ENCODE results near the gene MYH11. TPM values are rescaled to one million over a fixed set of nuclear protein-coding genes. Genes with fewer than 3 reads are reported as not detected.
A peak's percentile ranks its signal among the peaks of the same experiment; 100 is the strongest.
"Not testable (repeated sequence)": the region's sequence is repeated elsewhere in the genome, so short reads cannot be mapped to it uniquely, and the experiment has no call there.

Gene MYH11
- total and polyA plus RNA-seq, 4 experiments from 2014 or later: 0.26 to 1.9 TPM; not detected in 2

DNA sequence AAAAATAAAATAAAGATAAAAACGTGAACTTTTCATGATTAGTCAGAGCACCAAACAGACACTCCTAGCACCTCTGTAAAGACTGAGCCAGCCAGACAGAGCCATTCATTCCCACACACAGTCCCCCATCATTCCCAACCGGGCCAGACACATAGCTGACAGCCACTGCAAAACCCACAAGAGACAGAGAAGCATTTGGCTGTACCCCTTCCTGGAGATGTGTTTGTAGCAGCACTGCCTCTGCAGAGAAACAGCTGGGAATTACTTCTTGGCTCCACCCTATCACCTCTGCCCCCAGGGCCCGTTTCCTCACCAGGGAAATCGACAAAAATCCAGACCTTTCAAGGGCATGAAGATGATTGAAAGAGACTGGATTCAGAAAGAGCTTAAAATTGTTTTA, 46.4 kb downstream of the MYH11 start:
- Histone ChIP-seq H3K9me3 (ENCODE audit: control insufficient read depth in 1 of 2, low read length in 2 of 2) (no peaks in the 10 kb centered on the region), H3K36me3 (ENCODE audit: insufficient read depth, low read length) (no peaks in the 10 kb centered on the region), H3K4me1 (ENCODE audit: insufficient read depth, low read length) (no peaks in the 10 kb centered on the region), H3K27ac (ENCODE audit: low read depth, low read length) (no peak overlapping the region), H3K27me3 (ENCODE audit: insufficient read depth, low read length) (no peaks in the 10 kb centered on the region), H3K4me3 (ENCODE audit: low read length in 2 of 2) (no peak overlapping the region)
- H3K4me1 Mint-ChIP-seq: no peaks in the 10 kb centered on the region
- peaks cover 0 to 12% (median 9%) of the 10 kb centered on the region in 8 donors for H3K9me3 Mint-ChIP-seq
- ChIA-PET POLR2A (ENCODE audit: partially characterized antibody) (no interaction called here), CTCF (ENCODE audit: partially characterized antibody) (interaction anchor here (0.5 to 4.9 kb wide), 2 partner anchors 11 to 36 kb away, joined by 3 to 24 read pairs; no protein-coding TSS in a partner anchor)
- H3K4me3 Mint-ChIP-seq: no peak overlapping the region
- DNase-seq: no peak
- no peaks in the 10 kb centered on the region for H3K36me3 Mint-ChIP-seq
- intact Hi-C loops (cut with micrococcal nuclease): no loop called here
- no peak overlapping the region for H3K27ac Mint-ChIP-seq
- peaks cover 13 to 15% of the 10 kb centered on the region in 2 donors for H3K27me3 Mint-ChIP-seq

DNA sequence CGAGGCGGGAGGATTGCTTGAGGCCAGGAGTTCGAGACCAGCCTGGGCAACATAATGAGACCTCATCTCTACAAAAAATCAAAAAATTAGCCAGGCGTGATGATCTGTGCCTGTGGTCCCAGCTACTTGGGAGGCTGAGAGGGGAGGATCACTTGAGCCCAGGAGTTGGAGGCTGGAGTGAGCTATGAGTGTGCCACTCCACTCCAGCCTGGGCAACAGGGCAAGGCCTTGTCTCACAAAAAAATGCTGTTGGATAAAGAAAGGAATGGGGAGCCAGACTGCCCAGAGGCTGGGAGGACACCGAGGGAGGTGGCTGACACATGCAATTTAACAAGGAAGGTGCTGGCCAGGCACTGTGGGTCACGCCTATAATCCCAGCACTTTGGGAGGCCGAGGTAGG, 47.5 kb downstream of the MYH11 start:
- H3K36me3 Mint-ChIP-seq; H3K27ac ChIP-seq (ENCODE audit: low read depth, low read length); H3K4me1 ChIP-seq (ENCODE audit: insufficient read depth, low read length); POLR2A ChIA-PET (ENCODE audit: partially characterized antibody); DNase-seq; H3K36me3 ChIP-seq (ENCODE audit: insufficient read depth, low read length); H3K4me3 ChIP-seq (ENCODE audit: low read length in 2 of 2); intact Hi-C loops (cut with micrococcal nuclease); H3K9me3 Mint-ChIP-seq; H3K4me3 Mint-ChIP-seq; H3K4me1 Mint-ChIP-seq; H3K27me3 ChIP-seq (ENCODE audit: insufficient read depth, low read length); H3K9me3 ChIP-seq (ENCODE audit: control insufficient read depth in 1 of 2, low read length in 2 of 2): not testable (repeated sequence)
- CTCF ChIA-PET (ENCODE audit: partially characterized antibody): interaction anchor here (4.9 kb wide), 1 partner anchor 12 kb away, joined by 24 read pairs; no protein-coding TSS in a partner anchor
- Mint-ChIP-seq H3K27me3 (peaks cover 15 to 16% of the 10 kb centered on the region in 2 donors), H3K27ac (peak overlapping the region in 1 of 7 donors; percentile 36)

DNA sequence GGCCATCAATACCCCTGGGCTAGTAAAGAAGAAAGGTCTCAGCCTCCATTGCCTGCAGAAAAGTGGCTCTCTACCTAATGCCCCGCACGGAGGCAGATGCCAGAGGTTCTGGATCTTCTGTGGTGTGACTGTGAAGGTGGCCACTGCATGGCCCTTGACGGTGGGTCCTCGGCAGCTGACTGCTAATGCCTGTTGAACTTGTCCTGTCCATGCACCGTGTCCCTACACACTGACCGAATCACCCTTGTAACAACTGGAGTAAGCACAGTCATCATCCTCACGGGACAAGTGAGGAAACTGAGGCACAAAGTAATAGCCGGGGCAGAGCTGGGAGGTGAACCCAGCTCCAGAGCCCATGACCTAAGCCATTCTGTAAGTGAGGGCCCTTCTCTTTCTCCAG, 48.8 kb downstream of the MYH11 start:
- peaks cover 10 to 16% of the 10 kb centered on the region in 2 donors for H3K27me3 Mint-ChIP-seq
- no peak overlapping the region for H3K27ac ChIP-seq (ENCODE audit: low read depth, low read length)
- intact Hi-C loops (cut with micrococcal nuclease): no loop called here
- no peaks in the 10 kb centered on the region for H3K27me3 ChIP-seq (ENCODE audit: insufficient read depth, low read length)
- CTCF ChIA-PET (ENCODE audit: partially characterized antibody): interaction anchor here (1.3 kb wide), 1 partner anchor 14 kb away, joined by 4 read pairs; no protein-coding TSS in a partner anchor
- no peak overlapping the region for H3K4me3 Mint-ChIP-seq
- H3K27ac Mint-ChIP-seq: no peak overlapping the region
- no peak for DNase-seq
- no peaks in the 10 kb centered on the region for H3K36me3 ChIP-seq (ENCODE audit: insufficient read depth, low read length)
- H3K4me3 ChIP-seq (ENCODE audit: low read length in 2 of 2): no peak overlapping the region
- no peaks in the 10 kb centered on the region for H3K4me1 ChIP-seq (ENCODE audit: insufficient read depth, low read length)
- peaks cover 0 to 3% (median 0%) of the 10 kb centered on the region in 8 donors for H3K9me3 Mint-ChIP-seq
- POLR2A ChIA-PET (ENCODE audit: partially characterized antibody): no interaction called here
- H3K4me1 Mint-ChIP-seq: no peaks in the 10 kb centered on the region
- no peaks in the 10 kb centered on the region for H3K36me3 Mint-ChIP-seq
- no peaks in the 10 kb centered on the region for H3K9me3 ChIP-seq (ENCODE audit: control insufficient read depth in 1 of 2, low read length in 2 of 2)

DNA sequence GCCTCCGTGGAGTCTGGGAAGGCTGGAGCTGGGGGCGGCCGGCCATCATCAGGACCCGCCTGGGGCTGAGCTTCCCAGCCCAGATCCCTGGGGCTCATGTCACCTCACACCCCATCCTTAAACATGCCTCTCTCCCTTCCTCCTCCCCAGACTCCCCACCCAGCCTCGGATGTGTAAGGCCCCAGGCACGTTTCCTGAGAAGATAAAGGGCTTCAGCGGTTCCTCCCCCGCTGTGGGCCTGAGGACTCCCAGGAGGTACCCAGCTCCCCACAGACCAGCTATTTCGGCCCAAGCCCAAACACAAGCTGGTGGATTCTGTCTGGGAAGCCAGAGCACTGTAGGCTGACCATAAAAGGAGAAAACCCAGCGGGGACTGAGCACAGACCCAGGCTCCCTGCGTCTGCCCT, 49.2 kb downstream of the MYH11 start:
- H3K4me3 ChIP-seq (ENCODE audit: low read length in 2 of 2): no peak overlapping the region
- H3K9me3 ChIP-seq (ENCODE audit: control insufficient read depth in 1 of 2, low read length in 2 of 2): no peaks in the 10 kb centered on the region
- ChIA-PET CTCF (ENCODE audit: partially characterized antibody) (interaction anchor here (1.0 to 1.3 kb wide), 2 partner anchors 14 to 49 kb away, joined by 4 to 7 read pairs; no protein-coding TSS in a partner anchor), POLR2A (ENCODE audit: partially characterized antibody) (no interaction called here)
- intact Hi-C loops (cut with micrococcal nuclease): no loop called here
- Mint-ChIP-seq H3K27ac (no peak overlapping the region), H3K36me3 (no peaks in the 10 kb centered on the region), H3K27me3 (peaks cover 10 to 16% of the 10 kb centered on the region in 2 donors), H3K9me3 (peaks cover 0 to 3% (median 0%) of the 10 kb centered on the region in 8 donors), H3K4me1 (no peaks in the 10 kb centered on the region), H3K4me3 (no peak overlapping the region)
- H3K27ac ChIP-seq (ENCODE audit: low read depth, low read length): no peak overlapping the region
- no peaks in the 10 kb centered on the region for H3K36me3 ChIP-seq (ENCODE audit: insufficient read depth, low read length)
- no peaks in the 10 kb centered on the region for H3K27me3 ChIP-seq (ENCODE audit: insufficient read depth, low read length)
- H3K4me1 ChIP-seq (ENCODE audit: insufficient read depth, low read length): no peaks in the 10 kb centered on the region
- no peak for DNase-seq

DNA sequence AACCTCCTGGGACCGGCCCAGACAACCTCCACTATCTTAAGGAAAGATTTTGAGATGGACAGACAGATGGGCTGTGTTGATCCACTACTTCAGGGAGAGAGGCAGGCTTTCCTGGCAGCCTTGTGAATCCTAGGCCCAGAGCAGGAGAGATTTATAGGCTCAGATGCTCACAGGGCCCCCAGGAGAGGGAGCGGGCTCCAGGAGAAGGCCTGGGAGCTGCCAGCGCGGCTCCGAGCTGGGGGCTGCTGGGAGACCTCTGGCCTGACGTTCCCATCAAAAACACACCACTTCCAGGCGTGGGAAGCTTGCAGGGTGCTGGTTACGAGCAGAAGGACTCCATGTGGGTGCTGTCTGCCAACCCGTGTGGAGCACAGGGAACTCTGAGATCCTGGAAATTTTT, 53.2 kb downstream of the MYH11 start:
- Histone ChIP-seq H3K4me3 (ENCODE audit: low read length in 2 of 2) (no peak overlapping the region), H3K27me3 (ENCODE audit: insufficient read depth, low read length) (no peaks in the 10 kb centered on the region), H3K36me3 (ENCODE audit: insufficient read depth, low read length) (no peaks in the 10 kb centered on the region), H3K4me1 (ENCODE audit: insufficient read depth, low read length) (no peaks in the 10 kb centered on the region), H3K27ac (ENCODE audit: low read depth, low read length) (no peak overlapping the region), H3K9me3 (ENCODE audit: control insufficient read depth in 1 of 2, low read length in 2 of 2) (no peaks in the 10 kb centered on the region)
- Mint-ChIP-seq H3K9me3 (peaks cover 0 to 2% (median 0%) of the 10 kb centered on the region in 8 donors), H3K36me3 (no peaks in the 10 kb centered on the region), H3K4me1 (no peaks in the 10 kb centered on the region), H3K4me3 (no peak overlapping the region), H3K27ac (no peak overlapping the region), H3K27me3 (peaks cover 3 to 5% of the 10 kb centered on the region in 2 donors)
- CTCF ChIA-PET (ENCODE audit: partially characterized antibody): no interaction called here
- DNase-seq: no peak
- POLR2A ChIA-PET (ENCODE audit: partially characterized antibody): no interaction called here
- intact Hi-C loops (cut with micrococcal nuclease): no loop called here

DNA sequence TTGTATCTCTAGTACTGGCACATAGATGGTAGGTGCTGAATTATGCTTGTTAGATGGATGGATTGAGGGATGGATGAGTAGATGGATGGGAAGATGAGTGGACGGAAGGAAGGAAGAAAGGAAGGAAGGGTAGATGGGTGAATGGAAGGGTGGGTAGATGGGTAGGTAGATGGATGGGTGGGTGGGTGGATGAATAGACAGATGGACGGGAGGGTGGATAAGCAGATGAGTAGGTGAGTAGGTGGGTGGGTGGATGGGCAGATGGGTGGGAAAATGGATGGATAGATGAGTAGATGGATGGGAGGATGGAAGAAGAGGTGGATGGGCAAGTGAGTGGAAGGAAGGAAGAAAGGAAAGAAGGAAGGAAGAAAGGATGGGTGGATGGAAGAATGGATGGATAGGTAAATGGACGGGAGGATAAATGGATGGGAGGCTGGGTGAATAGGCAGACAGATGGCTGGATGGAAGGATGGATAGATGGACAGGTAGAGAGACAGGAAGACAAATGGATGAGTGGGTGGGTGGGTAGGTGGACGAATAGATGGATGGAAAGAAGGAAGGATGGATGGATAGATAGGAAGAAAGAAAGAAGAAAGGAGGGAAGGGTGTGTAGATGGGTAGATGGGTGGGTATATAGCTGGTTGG, 56.9 kb downstream of the MYH11 start:
- no peak for DNase-seq
- intact Hi-C loops (cut with micrococcal nuclease): no loop called here
- Histone ChIP-seq H3K36me3 (ENCODE audit: insufficient read depth, low read length) (no peaks in the 10 kb centered on the region), H3K27ac (ENCODE audit: low read depth, low read length) (no peak overlapping the region), H3K9me3 (ENCODE audit: control insufficient read depth in 1 of 2, low read length in 2 of 2) (peaks cover 0 to 8% of the 10 kb centered on the region in 2 donors), H3K4me1 (ENCODE audit: insufficient read depth, low read length) (no peaks in the 10 kb centered on the region), H3K4me3 (ENCODE audit: low read length in 2 of 2) (no peak overlapping the region), H3K27me3 (ENCODE audit: insufficient read depth, low read length) (no peaks in the 10 kb centered on the region)
- ChIA-PET POLR2A (ENCODE audit: partially characterized antibody) (no interaction called here), CTCF (ENCODE audit: partially characterized antibody) (interaction anchor here (0.6 kb wide), 1 partner anchor 43 kb away, joined by 5 read pairs; no protein-coding TSS in a partner anchor)
- Mint-ChIP-seq H3K9me3 (peaks cover 2 to 16% (median 12%) of the 10 kb centered on the region in 8 donors), H3K27me3 (peaks cover 2 to 5% of the 10 kb centered on the region in 2 donors), H3K36me3 (no peaks in the 10 kb centered on the region), H3K4me1 (no peaks in the 10 kb centered on the region), H3K27ac (no peak overlapping the region), H3K4me3 (no peak overlapping the region)

DNA sequence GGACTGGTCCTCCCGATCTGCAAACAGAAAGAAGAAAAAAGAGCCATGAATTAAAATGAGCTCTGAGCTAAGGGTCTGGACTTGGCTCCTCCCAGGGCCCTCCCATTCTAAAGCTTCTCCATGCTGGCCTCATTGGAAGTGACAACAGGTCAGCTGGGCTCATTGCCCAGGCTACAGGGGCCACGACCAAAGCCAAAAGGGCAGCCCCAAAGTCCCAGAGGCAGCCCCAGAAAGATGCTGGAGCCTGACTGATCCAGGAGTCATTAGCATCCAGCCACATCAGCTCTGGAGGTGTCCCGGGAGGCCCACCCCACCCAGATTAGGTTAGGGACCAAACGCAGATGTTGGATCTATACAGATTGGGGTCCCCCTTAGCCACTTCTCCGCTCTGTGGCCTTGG, 58.2 kb downstream of the MYH11 start:
- POLR2A ChIA-PET (ENCODE audit: partially characterized antibody): no interaction called here
- Mint-ChIP-seq H3K36me3 (no peaks in the 10 kb centered on the region), H3K4me1 (no peaks in the 10 kb centered on the region), H3K27me3 (peaks cover 2 to 3% of the 10 kb centered on the region in 2 donors), H3K9me3 (peaks cover 2 to 16% (median 13%) of the 10 kb centered on the region in 8 donors), H3K4me3 (no peak overlapping the region), H3K27ac (no peak overlapping the region)
- Histone ChIP-seq H3K27me3 (ENCODE audit: insufficient read depth, low read length) (no peaks in the 10 kb centered on the region), H3K9me3 (ENCODE audit: control insufficient read depth in 1 of 2, low read length in 2 of 2) (peaks cover 0 to 8% of the 10 kb centered on the region in 2 donors), H3K36me3 (ENCODE audit: insufficient read depth, low read length) (no peaks in the 10 kb centered on the region), H3K4me1 (ENCODE audit: insufficient read depth, low read length) (no peaks in the 10 kb centered on the region), H3K27ac (ENCODE audit: low read depth, low read length) (no peak overlapping the region), H3K4me3 (ENCODE audit: low read length in 2 of 2) (no peak overlapping the region)
- DNase-seq: no peak
- CTCF ChIA-PET (ENCODE audit: partially characterized antibody): no interaction called here
- intact Hi-C loops (cut with micrococcal nuclease): no loop called here

Measured in CD4-positive, alpha-beta memory T cell (primary cell).